GM12891 (cell line): ENCODE measurements around the gene TMEM245.

Experiments used
- POLR2A ChIP-seq: IDR thresholded peaks from 2 replicates; pipeline ENCODE4 v1.6.1; 2011; ENCODE audit warnings: low read depth, low read length, control low read depth
- POLR2AphosphoS5 ChIP-seq: IDR thresholded peaks from 2 replicates; pipeline ENCODE4 v1.6.1; 2011; ENCODE audit warnings: low read depth, low read length, control low read depth
- POU2F2 ChIP-seq: IDR thresholded peaks from 2 replicates; pipeline ENCODE4 v1.6.1; 2011; ENCODE audit warnings: low read depth, mild to moderate bottlenecking, control low read depth, low read length, moderate library complexity
- TAF1 ChIP-seq: IDR thresholded peaks from 2 replicates; pipeline ENCODE4 v1.6.1; 2011; ENCODE audit warnings: low read depth, low read length, control low read depth

DNA sequence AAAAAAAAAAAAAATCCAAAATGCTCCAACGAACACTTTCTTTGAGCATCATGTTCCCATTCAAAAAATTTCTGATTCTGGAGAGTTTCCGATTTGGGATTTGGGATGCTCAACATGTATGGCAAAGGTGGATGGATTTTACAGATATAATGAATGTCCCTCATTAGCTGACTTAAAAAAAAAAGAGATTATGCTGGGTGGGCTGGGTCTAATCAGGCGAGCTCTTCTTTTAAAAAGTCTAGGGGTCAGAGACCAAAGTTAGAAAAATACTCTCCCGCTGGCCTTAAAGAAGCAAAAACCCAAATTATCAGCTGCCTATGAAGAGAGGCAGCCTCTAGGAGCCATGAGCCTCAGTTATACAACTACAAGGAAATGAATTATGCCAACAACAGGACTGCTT, 91.3 kb downstream of the TMEM245 start:
- no peak for TF ChIP-seq TAF1
- no peak for TF ChIP-seq POLR2AphosphoS5
- no peak for TF ChIP-seq POLR2A
- no peak for TF ChIP-seq POU2F2
